Neuronal stem cell (in vitro differentiated cells): ENCODE data around the gene SIRT2.
"Not testable (repeated sequence)": the region's sequence is repeated elsewhere in the genome, so short reads cannot be mapped to it uniquely, and the experiment has no call there.

ENCODE experiments used
- DNase-seq: peaks from one replicate; pipeline ENCODE4 v3.0.0-alpha.2; 2013; ENCODE audit warnings: low spot score
- H2AFZ ChIP-seq: one replicate; pipeline ENCODE4 v1.6.1; 2013; ENCODE audit warnings: mild to moderate bottlenecking, low read length, inconsistent platforms
- H2AK5ac ChIP-seq: 2 replicates; pipeline ENCODE4 v1.6.1; 2013; ENCODE audit warnings: low read depth, mild to moderate bottlenecking, inconsistent platforms, low read length, moderate library complexity, mixed read lengths
- H2BK120ac ChIP-seq: 2 replicates; pipeline ENCODE4 v1.6.1; 2013; ENCODE audit warnings: low read depth, mild to moderate bottlenecking, inconsistent platforms, low read length, moderate library complexity, mixed read lengths
- H2BK12ac ChIP-seq: one replicate; pipeline ENCODE4 v1.6.1; 2013; ENCODE audit warnings: low read length, inconsistent platforms
- H2BK15ac ChIP-seq: 2 replicates; pipeline ENCODE4 v1.6.1; 2013; ENCODE audit warnings: mild to moderate bottlenecking, low read length, inconsistent platforms, mixed read lengths
- H2BK5ac ChIP-seq: one replicate; pipeline ENCODE4 v1.6.1; 2013; ENCODE audit warnings: inconsistent platforms, mild to moderate bottlenecking, low read length, moderate library complexity
- H3K14ac ChIP-seq: one replicate; pipeline ENCODE4 v1.6.1; 2013; ENCODE audit warnings: low read length, inconsistent platforms
- H3K18ac ChIP-seq: 2 replicates; pipeline ENCODE4 v1.6.1; 2013; ENCODE audit warnings: low read length, inconsistent platforms
- H3K23ac ChIP-seq: 2 replicates; pipeline ENCODE4 v1.6.1; 2013; ENCODE audit warnings: low read depth, mild to moderate bottlenecking, mixed read lengths, low read length, inconsistent platforms; ENCODE audit not compliant: poor library complexity
- H3K27ac ChIP-seq: replicated peaks from 3 replicates; pipeline ENCODE4 v1.5.1; 2013; ENCODE audit warnings: low read length, inconsistent platforms
- H3K27me3 ChIP-seq, 3 experiments: 2 replicates each; pipeline ENCODE4 v1.6.1; 2013; ENCODE audit warnings: low read length in 3 of 3, mild to moderate bottlenecking in 2 of 3, inconsistent platforms in 1 of 3, low read depth in 1 of 3, mixed read lengths in 1 of 3, moderate library complexity in 1 of 3; ENCODE audit not compliant: control insufficient read depth in 3 of 3, insufficient read depth in 3 of 3
- H3K36me3 ChIP-seq, 2 donors: replicated peaks in 1 of 2; 2 replicates each; pipeline ENCODE4 v1.6.1; 2013; ENCODE audit warnings: low read length in 2 of 2; ENCODE audit not compliant: control insufficient read depth in 2 of 2, insufficient read depth in 2 of 2
- H3K4ac ChIP-seq: 2 replicates; pipeline ENCODE4 v1.6.1; 2013; ENCODE audit warnings: inconsistent platforms, mild to moderate bottlenecking, low read length, moderate library complexity
- H3K4me1 ChIP-seq, 2 donors: 1 replicate in 1 of 2; 2 replicates in 1 of 2; pipeline ENCODE4 v1.6.1; 2013; ENCODE audit warnings: low read length in 2 of 2, low read depth in 1 of 2; ENCODE audit not compliant: control insufficient read depth in 2 of 2, insufficient read depth in 1 of 2
- H3K4me2 ChIP-seq: one replicate; pipeline ENCODE4 v1.6.1; 2013; ENCODE audit warnings: mild to moderate bottlenecking, low read length, inconsistent platforms; ENCODE audit not compliant: insufficient read depth, poor library complexity, severe bottlenecking
- H3K4me3 ChIP-seq, 2 donors: 2 replicates each; pipeline ENCODE4 v1.5.1; 2013; ENCODE audit warnings: low read length in 2 of 2, mild to moderate bottlenecking in 2 of 2, inconsistent platforms in 1 of 2, moderate library complexity in 1 of 2
- H3K79me1 ChIP-seq: one replicate; pipeline ENCODE4 v1.6.1; 2013; ENCODE audit warnings: low read depth, mild to moderate bottlenecking, inconsistent platforms, low read length, moderate library complexity
- H3K9ac ChIP-seq: one replicate; pipeline ENCODE4 v1.6.1; 2013; ENCODE audit warnings: mild to moderate bottlenecking, low read depth, low read length, inconsistent platforms; ENCODE audit not compliant: poor library complexity
- H3K9me3 ChIP-seq, 2 donors: replicated peaks in 1 of 2; 2 replicates each; pipeline versions ENCODE3 to v1.6.1; 2013; ENCODE audit warnings: low read length in 2 of 2, mild to moderate bottlenecking in 2 of 2, inconsistent platforms in 1 of 2, low read depth in 1 of 2, mixed read lengths in 1 of 2, moderate library complexity in 1 of 2; ENCODE audit not compliant: control insufficient read depth in 2 of 2, insufficient read depth in 1 of 2
- H4K8ac ChIP-seq: one replicate; pipeline ENCODE4 v1.6.1; 2013; ENCODE audit warnings: low read depth, mild to moderate bottlenecking, inconsistent platforms, low read length, moderate library complexity
- H4K91ac ChIP-seq: one replicate; pipeline ENCODE4 v1.6.1; 2013; ENCODE audit warnings: low read length, low read depth, mild to moderate bottlenecking, inconsistent platforms; ENCODE audit not compliant: poor library complexity
- WGBS, 2 donors: extraction: QIAGEN DNeasy Blood & Tissue Kit; methylation state at CpG; one replicate each; pipeline ENCODE4 v1.1.7; 2013; ENCODE audit warnings: missing lambda C conversion rate in 2 of 2, mixed read lengths in 1 of 2; ENCODE audit not compliant: insufficient read length in 2 of 2, insufficient replicate concordance in 1 of 2; ENCODE audit errors: extremely low coverage in 2 of 2; 5-methylcytosine and 5-hydroxymethylcytosine counted together

Gene SIRT2

GRCh38 chr19:38889803-38890202 is 9.6 kb downstream of the SIRT2 start:
- H2BK15ac ChIP-seq: no peak overlapping the region
- no peak overlapping the region for H3K27ac ChIP-seq
- peaks cover 0 to 2% of the 10 kb centered on the region in 2 donors for H3K4me1 ChIP-seq
- H3K14ac ChIP-seq: no peak overlapping the region
- WGBS, 2 donors: no CpG with 5 or more reads among the region's 8 CpGs
- H4K8ac ChIP-seq: no peak overlapping the region
- no peak overlapping the region for H3K4me2 ChIP-seq
- no peak overlapping the region for H3K4ac ChIP-seq
- no peak overlapping the region for H2BK120ac ChIP-seq
- H3K79me1 ChIP-seq: no peaks in the 10 kb centered on the region
- no peak overlapping the region for H3K4me3 ChIP-seq
- H2BK5ac ChIP-seq: no peak overlapping the region
- H2AFZ ChIP-seq: no peak overlapping the region
- H3K36me3 ChIP-seq: peaks cover 0 to 13% of the 10 kb centered on the region in 2 donors
- H3K9me3 ChIP-seq: no peaks in the 10 kb centered on the region
- H3K18ac ChIP-seq: no peak overlapping the region
- H3K9ac ChIP-seq: no peak overlapping the region
- H4K91ac ChIP-seq: no peak overlapping the region
- H2BK12ac ChIP-seq: no peak overlapping the region
- no peak overlapping the region for H2AK5ac ChIP-seq
- H3K27me3 ChIP-seq: no peaks in the 10 kb centered on the region
- no peak overlapping the region for H3K23ac ChIP-seq
- DNase-seq: no peak

- no peak overlapping the region for H3K4me3 ChIP-seq
- no peak overlapping the region for H3K18ac ChIP-seq
- peak overlapping the region; percentile 20 for H2BK15ac ChIP-seq
- H3K9ac ChIP-seq: no peak overlapping the region
- H3K27me3 ChIP-seq: no peaks in the 10 kb centered on the region
- no peaks in the 10 kb centered on the region for H3K9me3 ChIP-seq
- H2AK5ac ChIP-seq: peak overlapping the region; percentile 66
- no peak overlapping the region for H3K4me2 ChIP-seq
- no peak overlapping the region for H3K4ac ChIP-seq
- peaks cover 0 to 13% of the 10 kb centered on the region in 2 donors for H3K36me3 ChIP-seq
- H4K8ac ChIP-seq: no peak overlapping the region
- H3K4me1 ChIP-seq: peaks cover 0 to 2% of the 10 kb centered on the region in 2 donors
- H2BK120ac ChIP-seq: no peak overlapping the region
- no peak overlapping the region for H4K91ac ChIP-seq
- H3K27ac ChIP-seq: no peak overlapping the region
- H2BK5ac ChIP-seq: peak overlapping the region; percentile 4
- no peaks in the 10 kb centered on the region for H3K79me1 ChIP-seq
- DNase-seq: no peak
- H3K23ac ChIP-seq: no peak overlapping the region
- WGBS, 2 donors: no CpG with 5 or more reads among the region's 17 CpGs
- H2AFZ ChIP-seq: no peak overlapping the region
- H3K14ac ChIP-seq: no peak overlapping the region
- H2BK12ac ChIP-seq: no peak overlapping the region
Observed at GRCh38 chr19:38888876-38889275, 10.5 kb downstream of the SIRT2 start.

- peaks cover 0 to 13% of the 10 kb centered on the region in 2 donors for H3K36me3 ChIP-seq
- H3K23ac ChIP-seq, H3K14ac ChIP-seq, H2AK5ac ChIP-seq, H3K9ac ChIP-seq, H4K91ac ChIP-seq, H2BK5ac ChIP-seq, DNase-seq, H3K4me1 ChIP-seq, H3K27me3 ChIP-seq, H3K18ac ChIP-seq, H2AFZ ChIP-seq, H4K8ac ChIP-seq, H2BK120ac ChIP-seq, H3K4me3 ChIP-seq, H3K79me1 ChIP-seq, H2BK15ac ChIP-seq, H3K4ac ChIP-seq, H3K27ac ChIP-seq, H2BK12ac ChIP-seq, H3K4me2 ChIP-seq, H3K9me3 ChIP-seq: not testable (repeated sequence)
- WGBS, 2 donors: no CpG with 5 or more reads among the region's 3 CpGs
Observed at GRCh38 chr19:38884691-38885090, 14.7 kb downstream of the SIRT2 start.

DNA sequence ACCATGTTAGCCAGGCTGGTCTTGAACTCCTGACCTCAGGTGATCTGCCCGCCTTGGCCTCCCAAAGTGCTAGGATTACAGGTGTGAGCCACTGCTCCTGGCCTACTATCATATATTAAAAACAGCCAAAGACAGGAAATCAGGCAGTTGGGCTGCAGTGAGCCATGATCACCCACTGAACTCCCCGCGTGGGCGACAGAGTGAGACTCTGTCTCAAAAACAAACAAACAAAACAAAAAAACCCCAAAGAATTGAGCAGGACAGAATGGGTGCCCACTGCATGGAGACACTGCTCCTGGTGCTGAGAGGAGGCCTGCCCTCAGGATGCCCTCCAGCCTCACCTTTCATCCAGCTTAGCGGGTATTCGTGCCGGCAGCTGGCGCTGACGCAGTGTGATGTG is 16.1 kb downstream of the SIRT2 start:
- no peak overlapping the region for H2BK5ac ChIP-seq
- peak overlapping the region; percentile 75 for H3K23ac ChIP-seq
- no peak overlapping the region for H3K14ac ChIP-seq
- WGBS, 2 donors: no CpG with 5 or more reads among the region's 9 CpGs
- H3K4me1 ChIP-seq: peaks cover 3 to 5% of the 10 kb centered on the region in 2 donors
- no peak overlapping the region for H4K91ac ChIP-seq
- no peak overlapping the region for H2BK120ac ChIP-seq
- H3K27me3 ChIP-seq: no peaks in the 10 kb centered on the region
- H4K8ac ChIP-seq: no peak overlapping the region
- no peak overlapping the region for H2AFZ ChIP-seq
- no peak overlapping the region for H2BK12ac ChIP-seq
- H3K36me3 ChIP-seq: peaks cover 0 to 1% of the 10 kb centered on the region in 2 donors
- no peak overlapping the region for H3K9ac ChIP-seq
- H3K4me3 ChIP-seq: peak overlapping the region in 1 of 2 donors; percentile 42
- H3K18ac ChIP-seq: no peak overlapping the region
- no peak overlapping the region for H3K4me2 ChIP-seq
- H3K27ac ChIP-seq: no peak overlapping the region
- H3K9me3 ChIP-seq: no peaks in the 10 kb centered on the region
- H3K4ac ChIP-seq: no peak overlapping the region
- no peaks in the 10 kb centered on the region for H3K79me1 ChIP-seq
- no peak overlapping the region for H2BK15ac ChIP-seq
- DNase-seq: no peak
- no peak overlapping the region for H2AK5ac ChIP-seq
